Naive thymus-derived CD4-positive, alpha-beta T cell (primary cell): ENCODE results near the gene ARAF. TPM values are rescaled to one million over a fixed set of nuclear protein-coding genes. Genes with fewer than 3 reads are reported as not detected.

Source experiments
- ATAC-seq: fragments of 150-1000 bp; cut with Tn5 transposase; 2 replicates; pipeline ENCODE4 v1.10.0; 2021; ENCODE audit warnings: mild to moderate bottlenecking, moderate library complexity
- CTCF ChIA-PET: fragments of 350-600 bp; sonication (Branson Sonifier 250); formaldehyde crosslinking; loops from one replicate; lab custom pipeline; 2021; ENCODE audit warnings: antibody characterized with exemption; lab: Charles Lee
- POLR2A ChIA-PET: fragments of 350-600 bp; sonication (Branson Sonifier 250); formaldehyde crosslinking; loops from one replicate; lab custom pipeline; 2021; ENCODE audit warnings: antibody characterized with exemption, inconsistent platforms; lab: Charles Lee
- DNase-seq, 9 donors: peaks; one replicate each; pipeline versions ENCODE4 v3.0.0 to v3.0.0-alpha.2; 2020 to 2022; ENCODE audit warnings: mixed read lengths in 1 of 9
- H3K27ac ChIP-seq: one replicate; pipeline ENCODE4 v1.7.0; 2013; ENCODE audit warnings: mild to moderate bottlenecking, low read depth, low read length, moderate library complexity
- H3K27me3 ChIP-seq, 2 donors: one replicate each; pipeline ENCODE4 v1.7.0; 2013; ENCODE audit warnings: low read length in 2 of 2, mild to moderate bottlenecking in 2 of 2, moderate library complexity in 2 of 2; ENCODE audit not compliant: control insufficient read depth in 2 of 2, insufficient read depth in 2 of 2
- H3K36me3 ChIP-seq, 3 experiments: 1 replicate in 2 of 3; 2 replicates in 1 of 3; pipeline ENCODE4 v1.7.0; 2013; ENCODE audit warnings: low read length in 3 of 3, mild to moderate bottlenecking in 3 of 3, moderate library complexity in 1 of 3; ENCODE audit not compliant: insufficient read depth in 3 of 3, control insufficient read depth in 2 of 3
- H3K4me1 ChIP-seq, 2 donors: one replicate each; pipeline ENCODE4 v1.7.0; 2013; ENCODE audit warnings: low read length in 2 of 2, mild to moderate bottlenecking in 2 of 2, moderate library complexity in 1 of 2; ENCODE audit not compliant: control insufficient read depth in 2 of 2, insufficient read depth in 2 of 2
- H3K4me3 ChIP-seq: 2 replicates; pipeline ENCODE4 v1.7.0; 2013; ENCODE audit warnings: mild to moderate bottlenecking, low read length
- H3K9me3 ChIP-seq, 3 experiments: 1 replicate in 2 of 3; 2 replicates in 1 of 3; pipeline ENCODE4 v1.7.0; 2013; ENCODE audit warnings: low read length in 3 of 3; ENCODE audit not compliant: control insufficient read depth in 2 of 3
- H3K27ac Mint-ChIP-seq, 9 donors: one replicate each; pipeline ENCODE4 v1.8.0; 2020 to 2022; ENCODE audit warnings: mixed read lengths in 9 of 9, mild to moderate bottlenecking in 8 of 9, moderate library complexity in 5 of 9, inconsistent platforms in 2 of 9
- H3K27me3 Mint-ChIP-seq, 5 donors: one replicate each; pipeline ENCODE4 v1.8.0; 2021 to 2022; ENCODE audit warnings: mixed read lengths in 5 of 5, mild to moderate bottlenecking in 1 of 5
- H3K36me3 Mint-ChIP-seq, 5 donors: one replicate each; pipeline ENCODE4 v1.8.0; 2020 to 2022; ENCODE audit warnings: mixed read lengths in 5 of 5, mild to moderate bottlenecking in 3 of 5, inconsistent platforms in 1 of 5
- H3K4me1 Mint-ChIP-seq, 7 donors: one replicate each; pipeline ENCODE4 v1.8.0; 2020 to 2022; ENCODE audit warnings: mixed read lengths in 7 of 7, mild to moderate bottlenecking in 3 of 7, inconsistent platforms in 1 of 7
- H3K4me3 Mint-ChIP-seq, 10 donors: one replicate each; pipeline ENCODE4 v1.8.0; 2020 to 2022; ENCODE audit warnings: mild to moderate bottlenecking in 10 of 10, mixed read lengths in 10 of 10, moderate library complexity in 6 of 10, inconsistent platforms in 2 of 10
- H3K9me3 Mint-ChIP-seq, 11 donors: one replicate each; pipeline ENCODE4 v1.8.0; 2020 to 2022; ENCODE audit warnings: mixed read lengths in 11 of 11, mild to moderate bottlenecking in 4 of 11, inconsistent platforms in 1 of 11, moderate library complexity in 1 of 11
- intact Hi-C, 2 donors: fragments of 100-400 bp; cut with micrococcal nuclease; formaldehyde crosslinking; loops; one replicate each; pipeline ENCODE4 v1.15.1; 2023
- polyA plus RNA-seq, 2 donors: library from polyadenylated mRNA; unstranded; fragments of 300-500 nt; fragmentation: Illumina TruSeq; gene quantifications; one replicate each; pipeline ENCODE4 v1.2.3, GENCODE V29; 2021
- total RNA-seq, 6 experiments: library from RNA in 5 of 6; stranded (reverse) in 5 of 6; gene quantifications; 1 replicate in 5 of 6; 2 replicates in 1 of 6; pipeline ENCODE4 v1.2.3 and lab custom pipeline; 2021 to 2026

ARAF gene
- total and polyA plus RNA-seq, 7 experiments from 2014 or later, result 74.7 to 130 (median 106) TPM

- Histone ChIP-seq H3K4me1 (peaks cover 8 to 14% of the 10 kb centered on the region in 2 donors), H3K4me3 (no peak overlapping the region), H3K9me3 (no peaks in the 10 kb centered on the region), H3K27ac (no peak overlapping the region), H3K27me3 (no peaks in the 10 kb centered on the region), H3K36me3 (no peaks in the 10 kb centered on the region)
- CTCF ChIA-PET, result no interaction called here
- Mint-ChIP-seq H3K27me3 (no peaks in the 10 kb centered on the region), H3K27ac (peak overlapping the region in 1 of 9 donors; percentile 17), H3K4me1 (peaks cover 10 to 27% (median 18%) of the 10 kb centered on the region in 7 donors), H3K36me3 (peaks cover 0 to 19% (median 0%) of the 10 kb centered on the region in 5 donors), H3K4me3 (no peak overlapping the region), H3K9me3 (peaks cover 0 to 2% (median 0%) of the 10 kb centered on the region in 11 donors)
- ATAC-seq, result no peak
- no peak for DNase-seq
- POLR2A ChIA-PET, result interaction anchor here (0.8 kb wide), 1 partner anchor 37 kb away, joined by 3 read pairs; no protein-coding TSS in a partner anchor
- intact Hi-C loops, result no loop called here
These were observed 25.2 kb downstream of the ARAF start for GRCh38 chrX:47586043-47586787.

- Histone ChIP-seq H3K9me3 (no peaks in the 10 kb centered on the region), H3K4me1 (peaks cover 0 to 3% of the 10 kb centered on the region in 2 donors), H3K27me3 (no peaks in the 10 kb centered on the region), H3K36me3 (no peaks in the 10 kb centered on the region), H3K4me3 (no peak overlapping the region), H3K27ac (no peak overlapping the region)
- POLR2A ChIA-PET, result interaction anchor here (0.5 to 0.8 kb wide), 3 partner anchors 10 to 36 kb away, joined by 3 read pairs; no protein-coding TSS in a partner anchor
- CTCF ChIA-PET, result no interaction called here
- Mint-ChIP-seq H3K27ac (peak overlapping the region in 2 of 9 donors; percentile 62 to 63), H3K27me3 (no peaks in the 10 kb centered on the region), H3K36me3 (peaks cover 0 to 17% (median 0%) of the 10 kb centered on the region in 5 donors), H3K4me1 (peaks cover 5 to 18% (median 9%) of the 10 kb centered on the region in 7 donors), H3K9me3 (peaks cover 0 to 2% (median 0%) of the 10 kb centered on the region in 11 donors), H3K4me3 (no peak overlapping the region)
- intact Hi-C loops, result no loop called here
- no peak for ATAC-seq
- no peak for DNase-seq
These were observed 26.3 kb downstream of the ARAF start for GRCh38 chrX:47587091-47587891.

GRCh38 chrX:47587906-47588735 lies 27.1 kb downstream of the ARAF start:
- H3K4me3 ChIP-seq, result no peak overlapping the region
- Mint-ChIP-seq H3K4me1 (peaks cover 5 to 16% (median 8%) of the 10 kb centered on the region in 7 donors), H3K27me3 (no peaks in the 10 kb centered on the region), H3K4me3 (no peak overlapping the region), H3K9me3 (peaks cover 0 to 2% (median 0%) of the 10 kb centered on the region in 11 donors), H3K36me3 (peaks cover 0 to 17% (median 0%) of the 10 kb centered on the region in 5 donors), H3K27ac (peak overlapping the region in 1 of 9 donors; percentile 62)
- no peaks in the 10 kb centered on the region for H3K9me3 ChIP-seq
- DNase-seq (no peak), ATAC-seq (no peak)
- no peaks in the 10 kb centered on the region for H3K4me1 ChIP-seq
- no peaks in the 10 kb centered on the region for H3K27me3 ChIP-seq
- H3K27ac ChIP-seq, result no peak overlapping the region
- H3K36me3 ChIP-seq, result no peaks in the 10 kb centered on the region
- intact Hi-C loops, result no loop called here
- ChIA-PET POLR2A (interaction anchor here (0.8 kb wide), 1 partner anchor 9 kb away, joined by 3 read pairs; no protein-coding TSS in a partner anchor), CTCF (no interaction called here)

GRCh38 chrX:47590984-47591383 lies 30.0 kb downstream of the ARAF start:
- no peak overlapping the region for H3K4me3 Mint-ChIP-seq

GRCh38 chrX:47593522-47593921 lies 32.5 kb downstream of the ARAF start:
- Histone ChIP-seq H3K27me3 (no peaks in the 10 kb centered on the region), H3K27ac (no peak overlapping the region), H3K9me3 (peaks cover 0 to 6% (median 0%) of the 10 kb centered on the region in 3 experiments), H3K4me1 (peaks cover 0 to 10% of the 10 kb centered on the region in 2 donors), H3K4me3 (no peak overlapping the region), H3K36me3 (no peaks in the 10 kb centered on the region)
- Mint-ChIP-seq H3K9me3 (peaks cover 0 to 27% (median 10%) of the 10 kb centered on the region in 11 donors), H3K27ac (no peak overlapping the region), H3K4me3 (no peak overlapping the region), H3K4me1 (peaks cover 4 to 23% (median 18%) of the 10 kb centered on the region in 7 donors), H3K27me3 (peaks cover 0 to 4% (median 0%) of the 10 kb centered on the region in 5 donors), H3K36me3 (peaks cover 5 to 14% (median 6%) of the 10 kb centered on the region in 5 donors)
- ChIA-PET CTCF (no interaction called here), POLR2A (no interaction called here)
- intact Hi-C loops, result no loop called here
- no peak for DNase-seq
- no peak for ATAC-seq

More at GRCh38 chrX:47590984-47591383, 30.0 kb downstream of the ARAF start:
- Histone ChIP-seq H3K4me3 (no peak overlapping the region), H3K36me3 (no peaks in the 10 kb centered on the region), H3K27ac (no peak overlapping the region), H3K9me3 (no peaks in the 10 kb centered on the region), H3K27me3 (no peaks in the 10 kb centered on the region), H3K4me1 (peaks cover 0 to 3% of the 10 kb centered on the region in 2 donors)
- Mint-ChIP-seq H3K4me1 (peaks cover under 1 to 11% (median 10%) of the 10 kb centered on the region in 7 donors), H3K27me3 (no peaks in the 10 kb centered on the region), H3K9me3 (peaks cover 0 to 5% (median 0%) of the 10 kb centered on the region in 11 donors), H3K27ac (peak overlapping the region in 1 of 9 donors; percentile 35), H3K36me3 (peaks cover 0 to under 1% (median 0%) of the 10 kb centered on the region in 5 donors)
- DNase-seq, result no peak
- no peak for ATAC-seq
- ChIA-PET CTCF (no interaction called here), POLR2A (no interaction called here)
- intact Hi-C loops, result no loop called here
